ENCODE results near the gene DOCK2. TPM values are rescaled to one million over a fixed set of nuclear protein-coding genes. Genes with fewer than 3 reads are reported as not detected.

The DOCK2 gene
- total and polyA plus RNA-seq, 2 experiments from 2014 or later: 6.5 to 10.4 TPM

- H3K4me3 ChIP-seq: no peak overlapping the region
- no peak overlapping the region for H3K9ac ChIP-seq
- H3K9me3 ChIP-seq (ENCODE audit: low read depth): no peaks in the 10 kb centered on the region
- no peak overlapping the region for H3K4me2 ChIP-seq (ENCODE audit: unreplicated experiment)
- no peaks in the 10 kb centered on the region for H4K20me1 ChIP-seq (ENCODE audit: insufficient read depth)
- H3K9me2 ChIP-seq (ENCODE audit: insufficient read depth): no peaks in the 10 kb centered on the region
- no peaks in the 10 kb centered on the region for H3K27me3 ChIP-seq (replicated peaks; ENCODE audit: insufficient read depth)
- no peak overlapping the region for H2AFZ ChIP-seq
- H3K36me3 ChIP-seq (ENCODE audit: low read depth): no peaks in the 10 kb centered on the region
- in situ Hi-C loops (cut with MboI): loop anchor here (25.0 kb wide), 1 partner anchor 537 kb away; no protein-coding TSS in a partner anchor
- no peaks in the 10 kb centered on the region for H3K4me1 ChIP-seq (ENCODE audit: insufficient read depth)
- H3K27ac ChIP-seq: no peak overlapping the region
- H3F3A ChIP-seq (ENCODE audit: insufficient read depth): no peaks in the 10 kb centered on the region
- TF ChIP-seq EZH2phosphoT487 (IDR thresholded peaks at IDR 0.05; ENCODE audit: insufficient read depth, low read depth) (no peak), EZH2 (IDR thresholded peaks at IDR 0.05; ENCODE audit: insufficient read depth, poor library complexity, severe bottlenecking) (no peak)
- no peaks in the 10 kb centered on the region for H3K79me2 ChIP-seq (ENCODE audit: insufficient read depth)
- WGBS, 2 experiments (ENCODE audit: low coverage in 1 of 2, low lambda C conversion rate in 2 of 2, missing lambda C conversion rate in 2 of 2): 83 to 87% methylated on average over 7 of the region's 7 CpGs
- no peak for DNase-seq
These were observed 438.6 kb downstream of the DOCK2 start for GRCh38 chr5:170075696-170076095.

GRCh38 chr5:170076211-170076610 is 439.1 kb downstream of the DOCK2 start:
- H3K4me3 ChIP-seq: no peak overlapping the region
- no peak overlapping the region for H2AFZ ChIP-seq
- TF ChIP-seq EZH2phosphoT487 (IDR thresholded peaks at IDR 0.05; ENCODE audit: insufficient read depth, low read depth) (no peak), EZH2 (IDR thresholded peaks at IDR 0.05; ENCODE audit: insufficient read depth, poor library complexity, severe bottlenecking) (no peak)
- no peaks in the 10 kb centered on the region for H3K79me2 ChIP-seq (ENCODE audit: insufficient read depth)
- H3K4me1 ChIP-seq (ENCODE audit: insufficient read depth): no peaks in the 10 kb centered on the region
- no peaks in the 10 kb centered on the region for H3K9me2 ChIP-seq (ENCODE audit: insufficient read depth)
- H3K36me3 ChIP-seq (ENCODE audit: low read depth): no peaks in the 10 kb centered on the region
- no peak overlapping the region for H3K9ac ChIP-seq
- no peaks in the 10 kb centered on the region for H3F3A ChIP-seq (ENCODE audit: insufficient read depth)
- no peaks in the 10 kb centered on the region for H3K9me3 ChIP-seq (ENCODE audit: low read depth)
- H3K27me3 ChIP-seq (replicated peaks; ENCODE audit: insufficient read depth): no peaks in the 10 kb centered on the region
- WGBS, 2 experiments (ENCODE audit: low coverage in 1 of 2, low lambda C conversion rate in 2 of 2, missing lambda C conversion rate in 2 of 2): 95 to 100% methylated on average over 1 of the region's 1 CpG
- no peak overlapping the region for H3K27ac ChIP-seq
- H3K4me2 ChIP-seq (ENCODE audit: unreplicated experiment): no peak overlapping the region
- in situ Hi-C loops (cut with MboI): loop anchor here (25.0 kb wide), 1 partner anchor 536 kb away; no protein-coding TSS in a partner anchor
- peak; percentile 9 for DNase-seq
- no peaks in the 10 kb centered on the region for H4K20me1 ChIP-seq (ENCODE audit: insufficient read depth)

GRCh38 chr5:170076739-170077138 is 439.7 kb downstream of the DOCK2 start:
- no peak overlapping the region for H3K4me3 ChIP-seq
- in situ Hi-C loops (cut with MboI): loop anchor here (25.0 kb wide), 1 partner anchor 536 kb away; no protein-coding TSS in a partner anchor

GRCh38 chr5:170077526-170077925 is 440.5 kb downstream of the DOCK2 start:
- H3K4me2 ChIP-seq (ENCODE audit: unreplicated experiment): no peak overlapping the region
- H3K36me3 ChIP-seq (ENCODE audit: low read depth): no peaks in the 10 kb centered on the region
- H3K27ac ChIP-seq: no peak overlapping the region
- no peaks in the 10 kb centered on the region for H3K9me2 ChIP-seq (ENCODE audit: insufficient read depth)
- no peaks in the 10 kb centered on the region for H3K79me2 ChIP-seq (ENCODE audit: insufficient read depth)
- H3K27me3 ChIP-seq (replicated peaks; ENCODE audit: insufficient read depth): no peaks in the 10 kb centered on the region
- no peaks in the 10 kb centered on the region for H3K4me1 ChIP-seq (ENCODE audit: insufficient read depth)
- 74 to 90% methylated on average over 5 of the region's 5 CpGs for WGBS, 2 experiments (ENCODE audit: low coverage in 1 of 2, low lambda C conversion rate in 2 of 2, missing lambda C conversion rate in 2 of 2)
- no peaks in the 10 kb centered on the region for H4K20me1 ChIP-seq (ENCODE audit: insufficient read depth)
- H3K4me3 ChIP-seq: no peak overlapping the region
- H3K9ac ChIP-seq: no peak overlapping the region
- DNase-seq: no peak
- no peaks in the 10 kb centered on the region for H3F3A ChIP-seq (ENCODE audit: insufficient read depth)
- TF ChIP-seq EZH2phosphoT487 (IDR thresholded peaks at IDR 0.05; ENCODE audit: insufficient read depth, low read depth) (no peak), EZH2 (IDR thresholded peaks at IDR 0.05; ENCODE audit: insufficient read depth, poor library complexity, severe bottlenecking) (no peak)
- in situ Hi-C loops (cut with MboI): loop anchor here (25.0 kb wide), 1 partner anchor 535 kb away; no protein-coding TSS in a partner anchor
- H3K9me3 ChIP-seq (ENCODE audit: low read depth): no peaks in the 10 kb centered on the region
- H2AFZ ChIP-seq: no peak overlapping the region

More at GRCh38 chr5:170076739-170077138, 439.7 kb downstream of the DOCK2 start:
- no peaks in the 10 kb centered on the region for H3F3A ChIP-seq (ENCODE audit: insufficient read depth)
- no peaks in the 10 kb centered on the region for H3K27me3 ChIP-seq (replicated peaks; ENCODE audit: insufficient read depth)
- TF ChIP-seq EZH2phosphoT487 (IDR thresholded peaks at IDR 0.05; ENCODE audit: insufficient read depth, low read depth): no peak
- no peak for TF ChIP-seq EZH2 (IDR thresholded peaks at IDR 0.05; ENCODE audit: insufficient read depth, poor library complexity, severe bottlenecking)
- no peak overlapping the region for H2AFZ ChIP-seq
- no peaks in the 10 kb centered on the region for H3K79me2 ChIP-seq (ENCODE audit: insufficient read depth)
- no peak overlapping the region for H3K9ac ChIP-seq
- no peak overlapping the region for H3K4me2 ChIP-seq (ENCODE audit: unreplicated experiment)
- no peaks in the 10 kb centered on the region for H3K4me1 ChIP-seq (ENCODE audit: insufficient read depth)
- no peaks in the 10 kb centered on the region for H3K36me3 ChIP-seq (ENCODE audit: low read depth)
- H3K27ac ChIP-seq: no peak overlapping the region
- H4K20me1 ChIP-seq (ENCODE audit: insufficient read depth): no peaks in the 10 kb centered on the region
- no peaks in the 10 kb centered on the region for H3K9me2 ChIP-seq (ENCODE audit: insufficient read depth)
- no peaks in the 10 kb centered on the region for H3K9me3 ChIP-seq (ENCODE audit: low read depth)
- no peak for DNase-seq

- no peaks in the 10 kb centered on the region for H4K20me1 ChIP-seq (ENCODE audit: insufficient read depth)
- no peaks in the 10 kb centered on the region for H3K9me3 ChIP-seq (ENCODE audit: low read depth)
- DNase-seq: no peak
- H3K4me2 ChIP-seq (ENCODE audit: unreplicated experiment): no peak overlapping the region
- no peaks in the 10 kb centered on the region for H3F3A ChIP-seq (ENCODE audit: insufficient read depth)
- no peak overlapping the region for H3K27ac ChIP-seq
- in situ Hi-C loops (cut with MboI): loop anchor here (25.0 kb wide), 1 partner anchor 534 kb away; no protein-coding TSS in a partner anchor
- H3K4me1 ChIP-seq (ENCODE audit: insufficient read depth): no peaks in the 10 kb centered on the region
- H3K4me3 ChIP-seq: no peak overlapping the region
- 76% methylated on average over 3 of the region's 3 CpGs for WGBS, 2 experiments (ENCODE audit: low coverage in 1 of 2, low lambda C conversion rate in 2 of 2, missing lambda C conversion rate in 2 of 2)
- no peak overlapping the region for H3K9ac ChIP-seq
- no peak overlapping the region for H2AFZ ChIP-seq
- no peaks in the 10 kb centered on the region for H3K9me2 ChIP-seq (ENCODE audit: insufficient read depth)
- H3K27me3 ChIP-seq (replicated peaks; ENCODE audit: insufficient read depth): no peaks in the 10 kb centered on the region
- TF ChIP-seq EZH2 (IDR thresholded peaks at IDR 0.05; ENCODE audit: insufficient read depth, poor library complexity, severe bottlenecking): no peak
- TF ChIP-seq EZH2phosphoT487 (IDR thresholded peaks at IDR 0.05; ENCODE audit: insufficient read depth, low read depth): no peak
- H3K36me3 ChIP-seq (ENCODE audit: low read depth): no peaks in the 10 kb centered on the region
- no peaks in the 10 kb centered on the region for H3K79me2 ChIP-seq (ENCODE audit: insufficient read depth)
These were observed 441.4 kb downstream of the DOCK2 start for GRCh38 chr5:170078458-170078857.
